Diencephalon (tissue), 1 donor: ENCODE results near the gene HSPA1A. TPM values are rescaled to one million over a fixed set of nuclear protein-coding genes. Genes with fewer than 3 reads are reported as not detected.

Experiments
- small RNA-seq: library from RNA; depleted of rRNA; stranded (forward); fragments of <200 nt; gene quantifications from one replicate; pipeline ENCODE3, GENCODE V24; 2014
- total RNA-seq: library from RNA; depleted of rRNA; stranded (reverse); fragments of >200 nt; gene quantifications from one replicate; pipeline ENCODE4 v1.2.3, GENCODE V29; 2014

Gene HSPA1A
- 190 TPM for total RNA-seq

GRCh38 chr6:31815025-31815838 lies at the start of gene HSPA1A, which contains the start of gene HSPA1L:
TSS of gene HSPA1A (plus strand) at chr6:31815543. CDS start at chr6:31815757, 214 bp downstream.
TSS of gene HSPA1L (minus strand) at chr6:31815283. CDS start at chr6:31811972, 3,311 bp downstream.

GRCh38 chr6:31776989-31777666 lies 38.2 kb upstream of the HSPA1A start, which contains the start of gene VWA7:
TSS of gene VWA7 (minus strand) at chr6:31777328. CDS start at chr6:31776779, 549 bp downstream.

GRCh38 chr6:31795616-31796298 lies 19.6 kb upstream of the HSPA1A start, which contains the start of gene VARS1:
TSS of gene VARS1 (minus strand) at chr6:31795752. CDS start at chr6:31795217, 535 bp downstream.

DNA sequence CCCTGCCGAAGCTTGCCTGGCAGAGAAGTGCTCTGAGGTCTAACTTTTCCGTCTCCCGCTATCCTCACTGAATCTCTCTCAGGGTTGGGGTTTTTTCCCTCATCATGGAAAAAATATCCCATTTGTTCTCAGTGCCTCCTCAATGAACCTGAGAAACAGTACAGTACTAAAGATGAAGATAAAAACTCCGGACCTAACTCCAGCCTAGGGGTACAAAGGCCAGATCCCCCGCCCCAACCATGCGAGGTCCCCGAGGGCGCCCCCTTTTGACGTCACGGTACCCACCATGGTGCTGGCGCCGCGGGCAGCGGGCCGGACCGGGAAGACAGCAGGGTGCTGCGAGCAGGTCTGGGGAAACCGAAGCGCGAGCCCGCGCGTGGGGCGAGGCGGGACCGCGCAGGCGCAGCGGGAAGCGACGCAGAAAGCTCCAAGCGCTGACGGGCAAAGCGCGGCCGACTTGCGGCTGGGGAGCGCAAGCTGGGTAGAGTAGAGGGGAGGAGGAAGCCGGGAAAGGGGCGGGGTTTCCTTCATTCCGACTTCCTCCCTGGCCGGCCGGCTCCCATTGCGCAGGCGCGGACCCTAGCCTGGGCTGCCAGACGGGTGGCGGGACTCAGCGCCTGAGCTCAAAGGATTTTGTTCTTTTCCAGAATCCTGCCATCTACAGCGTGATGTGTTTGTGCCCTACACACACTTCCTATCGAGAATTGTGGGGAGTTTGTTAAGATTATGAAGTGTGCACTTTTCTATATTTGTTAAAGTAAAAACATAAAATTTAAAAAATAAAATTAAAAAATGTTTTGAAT lies 8.7 kb upstream of the HSPA1A start, which contains the start of gene LSM2:
Gene LSM2, minus strand, starts transcription at position 497 of the 803 bp plus-strand sequence. Its CDS starts 209 bp downstream, at position 288.

DNA sequence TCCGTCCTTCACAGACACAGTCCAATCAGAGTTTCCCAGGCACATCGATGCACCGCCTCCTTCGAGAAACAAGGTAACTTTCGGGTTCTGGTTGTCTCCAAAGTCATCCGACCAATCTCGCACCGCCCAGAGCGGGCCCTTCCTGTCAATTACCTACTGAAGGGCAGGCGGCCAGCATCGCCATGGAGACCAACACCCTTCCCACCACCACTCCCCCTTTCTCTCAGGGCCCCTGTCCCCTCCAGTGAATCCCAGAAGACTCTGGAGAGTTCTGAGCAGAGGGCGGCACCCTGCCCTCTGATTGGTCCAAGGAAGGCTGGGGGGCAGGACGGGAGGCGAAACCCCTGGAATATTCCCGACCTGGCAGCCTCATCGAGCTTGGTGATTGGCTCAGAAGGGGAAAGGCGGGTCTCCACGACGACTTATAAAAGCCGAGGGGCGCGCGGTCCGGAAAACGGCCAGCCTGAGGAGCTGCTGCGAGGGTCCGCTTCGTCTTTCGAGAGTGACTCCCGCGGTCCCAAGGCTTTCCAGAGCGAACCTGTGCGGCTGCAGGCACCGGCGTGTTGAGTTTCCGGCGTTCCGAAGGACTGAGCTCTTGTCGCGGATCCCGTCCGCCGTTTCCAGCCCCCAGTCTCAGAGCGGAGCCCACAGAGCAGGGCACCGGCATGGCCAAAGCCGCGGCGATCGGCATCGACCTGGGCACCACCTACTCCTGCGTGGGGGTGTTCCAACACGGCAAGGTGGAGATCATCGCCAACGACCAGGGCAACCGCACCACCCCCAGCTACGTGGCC lies 12.1 kb downstream of the HSPA1A start, which contains the start of gene HSPA1B:
Gene HSPA1B, plus strand, starts transcription at position 453 of the 794 bp plus-strand sequence. Its CDS starts 213 bp downstream, at position 666.

DNA sequence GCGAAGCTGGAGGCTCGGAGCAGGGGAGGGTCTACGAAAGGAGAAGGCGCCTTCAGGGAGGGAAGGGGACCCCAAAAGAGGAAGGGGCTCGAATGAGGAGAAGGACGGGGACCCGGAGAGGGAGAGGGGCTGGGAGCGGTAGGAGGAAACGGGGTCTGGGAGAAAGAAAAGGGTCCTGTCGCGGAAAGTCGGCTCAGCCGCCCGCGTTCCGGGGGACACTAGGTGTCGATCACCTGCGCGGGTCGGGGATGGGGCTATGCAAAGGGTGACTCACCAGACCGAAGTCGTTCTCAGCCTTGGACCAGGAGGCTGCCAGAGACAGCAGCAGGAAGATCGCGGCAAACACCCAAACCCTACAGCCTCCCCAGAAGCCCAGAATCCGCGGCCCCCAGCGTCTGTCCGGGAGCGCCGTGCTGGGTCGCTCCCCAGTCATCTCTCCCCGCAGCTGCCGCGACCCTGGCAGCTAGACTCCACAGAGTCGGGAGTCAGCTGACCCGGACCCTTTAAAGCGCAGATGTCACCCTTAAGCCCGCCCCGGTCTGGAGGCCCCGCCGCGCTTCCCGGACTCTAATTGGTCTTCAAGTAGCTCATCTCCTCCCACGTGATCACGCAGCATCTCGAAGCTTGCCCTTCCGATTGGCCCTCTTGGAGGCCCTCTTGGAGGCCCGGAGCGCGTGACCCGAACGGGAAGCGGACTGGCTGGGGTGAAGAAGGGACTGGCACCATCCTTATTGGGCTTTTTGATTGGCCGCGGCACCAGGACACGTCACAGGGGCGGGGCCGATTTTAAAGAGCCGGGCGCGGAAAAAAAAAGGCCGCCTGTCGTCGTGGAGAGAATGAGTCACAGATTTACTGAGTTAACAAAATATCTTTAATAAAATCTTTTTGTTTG lies 47.2 kb downstream of the HSPA1A start, which contains the start of gene NEU1:
Gene NEU1, minus strand, starts transcription at position 478 of the 892 bp plus-strand sequence. Its CDS starts 45 bp downstream, at position 433.

Small RNA genes within 50 kb of the gene (small RNA-seq; reads per million reads assigned to genes)
- gene RF00019 = not detected
- 98.7 reads per million, percentile 97 among the genes with 10 or more reads in this experiment for gene SNORD48
- not detected for gene SNORD52

Other genes starting within 250 kb of the HSPA1A start
- not detected for gene LTA, start 243.3 kb upstream of the HSPA1A start, total RNA-seq
- 0.23 TPM for gene TNF, start 240.0 kb upstream of the HSPA1A start, total RNA-seq
- 0.46 TPM for gene LTB, start 233.1 kb upstream of the HSPA1A start, total RNA-seq
- 6.0 TPM for gene LST1, start 229.3 kb upstream of the HSPA1A start, total RNA-seq
- not detected for gene NCR3, start 222.5 kb upstream of the HSPA1A start, total RNA-seq
- gene AIF1, start 200.3 kb upstream of the HSPA1A start, total RNA-seq = 22.6 TPM
- 48.0 TPM for gene PRRC2A, start 194.8 kb upstream of the HSPA1A start, total RNA-seq
- gene BAG6, start 162.9 kb upstream of the HSPA1A start, total RNA-seq = 174 TPM
- gene APOM, start 159.6 kb upstream of the HSPA1A start, total RNA-seq = 0.69 TPM
- 15.9 TPM for gene C6orf47, start 154.8 kb upstream of the HSPA1A start, total RNA-seq
- 12.0 TPM for gene GPANK1, start 150.5 kb upstream of the HSPA1A start, total RNA-seq
- gene CSNK2B, start 149.5 kb upstream of the HSPA1A start, total RNA-seq = 70.1 TPM
- gene LY6G5B, start 145.6 kb upstream of the HSPA1A start, total RNA-seq = 3.7 TPM
- 2.5 TPM for gene LY6G5C, start 134.5 kb upstream of the HSPA1A start, total RNA-seq
- 47.5 TPM for gene ABHD16A, start 112.2 kb upstream of the HSPA1A start, total RNA-seq
- gene LY6G6F, start 108.7 kb upstream of the HSPA1A start, total RNA-seq = not detected
- not detected for gene LY6G6D, start 100.2 kb upstream of the HSPA1A start, total RNA-seq
- gene LY6G6C, start 93.8 kb upstream of the HSPA1A start, total RNA-seq = not detected
- not detected for gene MPIG6B, start 92.2 kb upstream of the HSPA1A start, total RNA-seq
- 86.3 TPM for gene DDAH2, start 86.2 kb upstream of the HSPA1A start, total RNA-seq
- gene CLIC1, start 79.0 kb upstream of the HSPA1A start, total RNA-seq = 44.1 TPM
- 8.8 TPM for gene MSH5, start 75.5 kb upstream of the HSPA1A start, total RNA-seq
- 2.1 TPM for gene SAPCD1, start 52.9 kb upstream of the HSPA1A start, total RNA-seq
- gene VWA7, start 38.2 kb upstream of the HSPA1A start, total RNA-seq = 0.69 TPM
- 36.0 TPM for gene VARS1, start 19.8 kb upstream of the HSPA1A start, total RNA-seq
- 23.3 TPM for gene LSM2, start 8.6 kb upstream of the HSPA1A start, total RNA-seq
- 8.1 TPM for gene HSPA1L, start 260 bp upstream of the HSPA1A start, total RNA-seq
- 176 TPM for gene HSPA1B, start 12.2 kb downstream of the HSPA1A start, total RNA-seq
- 18.2 TPM for gene NEU1, start 47.3 kb downstream of the HSPA1A start, total RNA-seq
- not detected for gene SLC44A4, start 63.5 kb downstream of the HSPA1A start, total RNA-seq
- 78.0 TPM for gene EHMT2, start 82.2 kb downstream of the HSPA1A start, total RNA-seq
- 19.4 TPM for gene ZBTB12, start 86.5 kb downstream of the HSPA1A start, total RNA-seq
- 5.3 TPM for gene C2, start 112.2 kb downstream of the HSPA1A start, total RNA-seq
- 3.2 TPM for gene CFB, start 130.6 kb downstream of the HSPA1A start, total RNA-seq
- gene NELFE, start 143.4 kb downstream of the HSPA1A start, total RNA-seq = 47.5 TPM
- gene SKIC2, start 143.6 kb downstream of the HSPA1A start, total RNA-seq = 33.0 TPM
- gene DXO, start 156.6 kb downstream of the HSPA1A start, total RNA-seq = 8.5 TPM
- 45.9 TPM for gene C4A, start 166.5 kb downstream of the HSPA1A start, total RNA-seq
- 47.7 TPM for gene C4B, start 199.3 kb downstream of the HSPA1A start, total RNA-seq
- gene CYP21A2, start 222.9 kb downstream of the HSPA1A start, total RNA-seq = 0.23 TPM